ENCODE results near the gene ATXN7L1.

The ATXN7L1 gene

GRCh38 chr7:105913947-105914346 lies 37.5 kb upstream of the ATXN7L1 start:
- DNase-seq (ENCODE audit: extremely low read depth, low read depth) = no peak
- H3K4me3 ChIP-seq (replicated peaks; ENCODE audit: low read depth, low read length) = no peak overlapping the region
- TF ChIP-seq CTCF (IDR thresholded peaks at IDR 0.05; ENCODE audit: low read depth, low read length, missing control alignments) = no peak

- TF ChIP-seq CTCF (IDR thresholded peaks at IDR 0.05; ENCODE audit: low read depth, low read length, missing control alignments) = no peak
Observed at GRCh38 chr7:105911961-105912575, 35.7 kb upstream of the ATXN7L1 start.

GRCh38 chr7:105910172-105910571 lies 33.8 kb upstream of the ATXN7L1 start:
- no peak for DNase-seq (ENCODE audit: extremely low read depth, low read depth)
- H3K4me3 ChIP-seq (replicated peaks; ENCODE audit: low read depth, low read length) = no peak overlapping the region
- no peak for TF ChIP-seq CTCF (IDR thresholded peaks at IDR 0.05; ENCODE audit: low read depth, low read length, missing control alignments)

More at GRCh38 chr7:105911961-105912575, 35.7 kb upstream of the ATXN7L1 start:
- no peak overlapping the region for H3K4me3 ChIP-seq (replicated peaks; ENCODE audit: low read depth, low read length)
- DNase-seq (ENCODE audit: extremely low read depth, low read depth) = no peak

DNA sequence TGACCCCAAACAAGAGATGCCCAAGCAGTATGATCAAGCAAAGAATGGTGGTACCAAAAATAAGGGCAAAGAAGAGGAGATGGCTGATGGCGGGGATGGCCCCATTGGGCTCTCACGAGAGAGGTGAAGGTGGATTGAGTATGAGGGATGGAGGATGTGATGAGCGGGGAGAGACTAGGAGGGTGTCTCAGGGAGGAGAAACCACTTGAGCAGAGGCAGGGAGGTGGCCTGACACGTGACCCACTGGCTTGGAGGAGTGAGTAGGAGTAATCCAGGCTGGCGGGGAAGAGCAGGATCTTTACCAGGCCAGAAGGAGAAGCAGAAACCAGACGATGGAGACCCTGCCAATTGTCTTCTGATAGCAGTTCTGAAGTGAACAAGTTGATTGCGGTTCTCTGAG lies 33.3 kb upstream of the ATXN7L1 start:
- no peak for TF ChIP-seq CTCF (IDR thresholded peaks at IDR 0.05; ENCODE audit: low read depth, low read length, missing control alignments)
- no peak for DNase-seq (ENCODE audit: extremely low read depth, low read depth)
- H3K4me3 ChIP-seq (replicated peaks; ENCODE audit: low read depth, low read length) = no peak overlapping the region

DNA sequence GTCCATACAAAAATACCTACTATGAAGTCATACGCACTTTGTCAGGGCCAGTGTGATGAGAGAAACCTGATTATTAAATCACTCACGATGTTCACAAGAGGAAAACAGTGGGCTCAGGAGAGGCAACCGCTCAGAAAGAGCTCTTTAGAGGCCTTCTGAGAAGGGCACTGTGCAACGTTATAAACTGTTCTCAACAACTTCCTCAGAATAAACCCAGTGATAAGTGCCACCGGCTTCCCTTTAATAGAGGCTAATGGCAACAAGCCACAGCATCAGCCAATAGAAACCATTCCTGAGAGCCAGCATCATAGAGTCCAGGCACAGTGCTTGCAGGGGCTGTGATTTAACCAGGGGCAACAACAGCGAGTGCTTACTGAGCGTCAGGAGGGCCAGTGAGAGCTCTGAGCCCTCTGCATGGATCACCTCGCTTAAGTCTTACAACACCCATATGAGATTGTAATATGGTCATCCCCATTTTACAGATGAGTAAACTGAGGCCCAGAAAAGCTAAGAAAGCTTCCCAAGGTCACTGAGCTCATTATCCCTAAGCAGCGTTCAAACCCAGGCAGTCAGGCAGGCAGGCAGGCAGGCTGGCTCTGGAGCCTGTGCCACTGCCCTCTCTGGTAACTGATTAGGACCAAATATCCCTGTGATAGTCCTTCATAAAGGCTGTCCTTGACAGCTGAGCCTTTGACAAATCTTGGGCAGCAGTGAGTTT lies 30.9 kb upstream of the ATXN7L1 start:
- H3K4me3 ChIP-seq (replicated peaks; ENCODE audit: low read depth, low read length) = no peak overlapping the region
- TF ChIP-seq CTCF (IDR thresholded peaks at IDR 0.05; ENCODE audit: low read depth, low read length, missing control alignments) = no peak

DNA sequence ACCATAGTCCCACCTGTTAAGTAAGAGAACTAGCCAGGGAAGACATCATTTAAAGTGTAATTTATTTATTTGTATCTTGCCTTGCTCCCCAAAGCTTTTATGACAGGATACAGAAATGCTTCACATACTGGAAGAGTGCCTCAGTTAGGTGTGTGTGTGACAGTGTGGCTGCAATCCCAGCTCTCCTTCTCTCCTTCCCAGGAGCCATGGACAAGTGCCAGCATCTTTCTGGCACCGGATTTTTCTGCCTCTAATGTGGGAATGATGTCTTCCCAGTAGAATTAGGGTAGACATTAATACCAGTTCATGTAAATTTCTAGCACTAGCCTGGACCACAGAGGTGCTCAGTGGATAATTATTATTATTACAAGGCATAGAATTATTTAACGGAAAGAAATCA lies 30.3 kb upstream of the ATXN7L1 start:
- no peak for TF ChIP-seq CTCF (IDR thresholded peaks at IDR 0.05; ENCODE audit: low read depth, low read length, missing control alignments)

More for the DNA sequence above, 30.9 kb upstream of the ATXN7L1 start:
- no peak for DNase-seq (ENCODE audit: extremely low read depth, low read depth)

More for the DNA sequence above, 30.3 kb upstream of the ATXN7L1 start:
- no peak for DNase-seq (ENCODE audit: extremely low read depth, low read depth)
- H3K4me3 ChIP-seq (replicated peaks; ENCODE audit: low read depth, low read length) = no peak overlapping the region

All from HFF-Myc (cell line).